Heart left ventricle (tissue), 13 donors: ENCODE results near the gene NPM3.

Source experiments
- CTCF ChIP-seq, 12 donors: fragments of 200-600 bp; sonication (generic) in 4 of 12; IDR thresholded peaks; one replicate each; pipeline versions ENCODE4 v1.5.0 to v1.8.0; 2018 to 2022; ENCODE audit warnings: antibody characterized with exemption in 12 of 12, mild to moderate bottlenecking in 5 of 12
- POLR2A ChIP-seq, 2 donors: fragments of 450-650 bp; IDR thresholded peaks; one replicate each; pipeline ENCODE4 v1.6.1; 2017; ENCODE audit warnings: antibody characterized with exemption in 2 of 2, mild to moderate bottlenecking in 2 of 2, moderate library complexity in 2 of 2
- donor health status: ischemic (EF 13 %, LVEDD 7.1; RV severe dilation, severe dysfunction).
- donor health status: DM: no; HTN: yes; CAD: no.
- donor health status: DM: no; HTN: no; CAD: no.
- donor health status: ischemic (EF 25% LVEDD 6.9; RV normal size, moderate dysfunction).
- donor health status: ischemic (EF 25% LVEDD 5.7; RV mildly dilated, moderate dysfunction).
- donor health status: ischemic (EF 35%, LVEDD 5.7; RV mildly dilated, moderate dysfunction).
- donor health status: nonischemic (EF 11% LVEDD 7.7; RV severe dilation, severe dysfunction).
- donor health status: DM: yes; HTN: yes; CAD: no.
- donor health status: PGD.
- donor health status: ischemic (EF 29% LVEDD 5.4; RV normal size, mild dysfunction).
- donor health status: nonischemic (EF 23%, LVEDD 6.1; RV moderate dilation, normal function).

DNA sequence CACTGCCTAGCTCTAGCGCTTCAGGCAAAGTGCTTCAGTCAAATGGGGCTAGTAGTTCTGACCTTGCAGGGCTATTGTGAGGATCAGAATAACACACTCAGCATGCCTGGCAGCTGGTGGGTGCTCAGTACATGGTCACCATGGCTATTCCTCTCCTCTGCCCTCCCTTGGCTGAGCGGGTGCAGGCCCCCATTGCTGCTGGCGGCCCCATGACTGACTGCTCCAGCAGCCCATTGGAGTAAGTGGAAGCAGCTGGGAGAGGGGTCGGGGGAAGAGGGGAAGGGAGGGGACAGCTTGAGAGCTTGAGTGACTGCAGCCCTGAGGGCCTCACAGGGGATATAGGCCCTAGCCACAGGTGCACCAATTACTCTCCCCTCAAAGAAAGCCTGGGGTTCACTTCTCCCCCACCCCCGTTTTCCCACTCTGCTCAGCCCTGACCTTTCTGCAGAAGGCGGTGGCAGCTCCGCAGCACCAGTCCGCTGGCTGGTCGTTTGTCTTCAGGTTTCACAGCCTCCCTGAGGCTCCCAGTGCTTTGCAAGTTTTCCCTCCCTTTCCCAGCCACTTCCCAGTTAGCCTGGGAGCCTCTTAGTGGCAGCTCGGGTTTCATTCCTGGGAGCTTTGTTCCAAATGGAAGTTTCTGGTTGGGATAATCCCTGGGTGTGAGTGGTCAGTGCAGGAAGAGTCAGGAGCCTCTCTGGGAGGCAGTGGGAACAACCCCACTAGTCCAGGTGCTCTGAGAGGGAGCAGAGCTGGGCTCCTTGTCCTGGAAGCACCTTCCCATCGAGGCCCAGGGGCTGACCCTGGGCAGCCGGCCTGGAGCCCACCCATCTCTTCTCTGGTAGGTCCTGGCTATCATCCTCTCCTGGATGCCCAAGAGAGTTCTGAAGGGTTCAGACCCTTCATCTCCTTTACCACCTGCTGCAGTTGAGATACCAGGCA is 23.7 kb downstream of the NPM3 start:
- TF ChIP-seq CTCF (IDR thresholded peaks at IDR 0.05), result no peak
- no peak for TF ChIP-seq POLR2A (IDR thresholded peaks at IDR 0.05)
